Measurements from ENCODE around the gene EPHA5. TPM values are rescaled to one million over a fixed set of nuclear protein-coding genes. Genes with fewer than 3 reads are reported as not detected.
A peak's percentile ranks its signal among the peaks of the same experiment; 100 is the strongest.

EPHA5 gene
- total RNA-seq, 1 donor: 0.43 TPM

- H3K4me3 ChIP-seq (ENCODE audit: low read depth, low read length): peak overlapping the region; percentile 45
- TF ChIP-seq, protein P1, sequence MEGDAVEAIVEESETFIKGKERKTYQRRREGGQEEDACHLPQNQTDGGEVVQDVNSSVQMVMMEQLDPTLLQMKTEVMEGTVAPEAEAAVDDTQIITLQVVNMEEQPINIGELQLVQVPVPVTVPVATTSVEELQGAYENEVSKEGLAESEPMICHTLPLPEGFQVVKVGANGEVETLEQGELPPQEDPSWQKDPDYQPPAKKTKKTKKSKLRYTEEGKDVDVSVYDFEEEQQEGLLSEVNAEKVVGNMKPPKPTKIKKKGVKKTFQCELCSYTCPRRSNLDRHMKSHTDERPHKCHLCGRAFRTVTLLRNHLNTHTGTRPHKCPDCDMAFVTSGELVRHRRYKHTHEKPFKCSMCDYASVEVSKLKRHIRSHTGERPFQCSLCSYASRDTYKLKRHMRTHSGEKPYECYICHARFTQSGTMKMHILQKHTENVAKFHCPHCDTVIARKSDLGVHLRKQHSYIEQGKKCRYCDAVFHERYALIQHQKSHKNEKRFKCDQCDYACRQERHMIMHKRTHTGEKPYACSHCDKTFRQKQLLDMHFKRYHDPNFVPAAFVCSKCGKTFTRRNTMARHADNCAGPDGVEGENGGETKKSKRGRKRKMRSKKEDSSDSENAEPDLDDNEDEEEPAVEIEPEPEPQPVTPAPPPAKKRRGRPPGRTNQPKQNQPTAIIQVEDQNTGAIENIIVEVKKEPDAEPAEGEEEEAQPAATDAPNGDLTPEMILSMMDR (IDR thresholded peaks at IDR 0.05; ENCODE audit: insufficient read depth, low read depth, low read length): no peak
- no peak for DNase-seq (ENCODE audit: low read depth)
Measured at GRCh38 chr4:65669111-65670019, 924 bp downstream of the EPHA5 start.

- H3K4me3 ChIP-seq (ENCODE audit: low read depth, low read length): peak overlapping the region; percentile 25
- DNase-seq (ENCODE audit: low read depth): peak; percentile 13
- TF ChIP-seq, protein P1 (IDR thresholded peaks at IDR 0.05; ENCODE audit: insufficient read depth, low read depth, low read length): no peak
Measured at GRCh38 chr4:65668201-65669089, 1.8 kb downstream of the EPHA5 start.

DNA sequence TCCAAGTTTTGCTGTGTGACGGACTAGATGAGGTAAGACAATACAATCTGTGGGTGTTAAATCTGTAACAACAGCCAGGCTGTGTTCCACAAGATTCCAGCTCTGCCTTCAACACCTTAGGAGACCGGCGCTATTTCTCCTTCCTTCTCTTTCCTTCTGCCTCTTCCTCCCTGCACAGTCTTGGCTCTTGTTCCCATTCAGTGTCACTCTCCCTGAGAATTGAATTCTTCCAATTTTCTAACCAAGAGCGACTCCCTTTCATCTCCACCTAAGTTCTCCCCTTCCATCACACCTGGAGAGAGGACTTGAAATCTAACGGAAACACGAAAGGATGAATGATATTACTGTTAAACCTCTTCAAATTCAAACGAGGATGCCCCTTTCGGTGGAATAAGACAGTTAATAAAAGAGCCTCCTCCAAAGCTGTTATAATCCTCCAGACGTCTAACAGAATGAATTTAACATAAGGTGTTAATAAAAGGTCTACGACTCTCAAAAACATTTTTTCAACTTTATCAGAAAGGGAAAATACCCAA is 2.7 kb downstream of the EPHA5 start:
- TF ChIP-seq, protein P1 (IDR thresholded peaks at IDR 0.05; ENCODE audit: insufficient read depth, low read depth, low read length): no peak
- H3K4me3 ChIP-seq (ENCODE audit: low read depth, low read length): no peak overlapping the region
- no peak for DNase-seq (ENCODE audit: low read depth)

- DNase-seq (ENCODE audit: low read depth): no peak
- H3K4me3 ChIP-seq (ENCODE audit: low read depth, low read length): no peak overlapping the region
- TF ChIP-seq, protein P1 (IDR thresholded peaks at IDR 0.05; ENCODE audit: insufficient read depth, low read depth, low read length): no peak
Measured at GRCh38 chr4:65665771-65666523, 4.3 kb downstream of the EPHA5 start.

- DNase-seq (ENCODE audit: low read depth): no peak
- TF ChIP-seq, protein P1 (IDR thresholded peaks at IDR 0.05; ENCODE audit: insufficient read depth, low read depth, low read length): no peak
- H3K4me3 ChIP-seq (ENCODE audit: low read depth, low read length): no peak overlapping the region
Measured at GRCh38 chr4:65661471-65661870, 8.8 kb downstream of the EPHA5 start.

DNA sequence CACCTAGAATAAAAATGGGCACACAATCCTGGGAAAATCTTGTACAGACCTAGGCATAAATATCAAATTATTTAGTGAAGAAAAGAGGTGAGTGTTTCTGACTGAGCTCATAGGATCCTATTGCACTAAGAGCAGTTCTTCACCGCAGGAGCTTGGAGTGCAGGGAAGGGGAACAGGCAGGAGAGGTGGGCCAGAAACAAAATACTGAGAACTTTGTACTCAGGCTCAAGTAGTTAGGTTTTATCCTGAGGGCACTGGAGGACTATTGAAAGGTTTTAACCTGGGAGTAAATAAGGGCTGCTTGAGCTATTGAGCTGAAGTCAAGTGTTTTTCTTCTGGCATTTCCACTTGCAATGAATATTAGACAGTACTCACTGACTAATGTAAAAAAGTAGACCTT is 12.2 kb downstream of the EPHA5 start:
- no peak for DNase-seq (ENCODE audit: low read depth)
- TF ChIP-seq, protein P1 (IDR thresholded peaks at IDR 0.05; ENCODE audit: insufficient read depth, low read depth, low read length): no peak
- H3K4me3 ChIP-seq (ENCODE audit: low read depth, low read length): no peak overlapping the region
